HS-27A (cell line): ENCODE measurements around the gene USF2.

Experiments used
- DNase-seq: peaks from one replicate; pipeline ENCODE4 v3.0.0-alpha.2; 2012; ENCODE audit warnings: low read depth, missing footprints

USF2 gene

DNA sequence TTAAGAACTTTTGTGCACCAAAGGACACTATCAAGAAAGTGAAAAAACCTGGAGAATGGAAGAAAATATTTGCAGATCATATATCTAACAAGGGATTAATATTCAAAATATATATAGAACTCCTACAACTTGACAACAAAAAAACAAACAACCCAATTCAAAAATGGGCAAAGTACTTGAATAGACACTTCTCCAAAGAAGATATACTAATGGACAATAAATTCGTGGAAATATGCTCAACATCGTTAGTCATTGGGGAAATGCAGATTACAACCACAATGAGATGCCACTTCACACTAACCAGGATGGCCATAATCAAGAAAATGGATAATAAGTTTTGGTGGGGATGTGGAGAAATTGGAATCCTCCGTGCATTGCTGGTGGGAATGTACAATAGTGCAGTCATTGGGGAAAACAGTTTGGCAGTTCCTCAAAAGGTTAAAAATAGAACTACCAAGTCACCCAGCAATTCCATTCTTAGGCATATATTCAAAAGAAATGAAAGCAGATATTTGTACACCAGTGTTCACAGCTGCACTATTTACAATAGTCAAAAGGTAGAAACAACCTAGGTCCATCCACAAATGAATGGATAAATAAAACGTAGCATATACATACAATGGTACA, 22.2 kb upstream of the USF2 start:
- DNase-seq = no peak

DNA sequence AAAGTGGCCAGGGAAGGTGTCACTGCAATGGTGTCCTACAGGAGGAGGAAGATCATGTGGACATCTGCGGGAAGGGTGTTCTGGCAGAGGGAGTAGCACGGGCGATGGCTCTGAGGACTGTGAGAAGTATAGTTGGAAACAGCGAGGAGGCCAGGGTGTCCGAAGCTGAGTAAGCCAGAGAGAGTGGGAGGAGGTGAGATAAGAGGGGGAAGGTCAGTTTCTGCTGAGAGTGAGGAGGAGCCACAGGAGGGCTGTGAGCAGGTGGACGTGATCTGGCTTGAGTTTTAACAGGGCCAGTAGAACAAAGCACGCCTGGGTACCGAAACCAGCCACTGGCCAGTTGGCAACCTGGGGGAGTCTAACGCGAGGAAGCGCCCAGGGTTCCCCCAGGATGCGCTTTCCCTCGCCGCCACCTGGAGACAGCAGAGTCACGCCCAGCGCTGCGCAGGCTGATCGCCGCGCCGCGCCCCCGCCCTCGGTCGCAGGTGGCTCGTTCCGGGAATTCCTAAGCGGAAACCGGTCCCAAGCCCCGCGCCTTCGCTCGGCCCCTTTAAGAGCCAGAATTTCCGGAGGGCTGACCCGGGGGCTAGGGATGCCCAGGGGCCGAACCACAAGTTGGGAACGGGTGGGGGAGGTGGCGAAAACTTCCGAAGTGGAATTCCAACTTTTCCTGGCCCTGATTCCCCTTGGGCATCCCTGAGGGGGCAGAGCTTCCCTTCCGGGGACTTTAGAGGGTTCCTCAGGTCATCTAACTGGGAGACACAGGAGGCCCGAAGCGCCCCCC, 21.0 kb upstream of the USF2 start:
- DNase-seq = no peak

DNA sequence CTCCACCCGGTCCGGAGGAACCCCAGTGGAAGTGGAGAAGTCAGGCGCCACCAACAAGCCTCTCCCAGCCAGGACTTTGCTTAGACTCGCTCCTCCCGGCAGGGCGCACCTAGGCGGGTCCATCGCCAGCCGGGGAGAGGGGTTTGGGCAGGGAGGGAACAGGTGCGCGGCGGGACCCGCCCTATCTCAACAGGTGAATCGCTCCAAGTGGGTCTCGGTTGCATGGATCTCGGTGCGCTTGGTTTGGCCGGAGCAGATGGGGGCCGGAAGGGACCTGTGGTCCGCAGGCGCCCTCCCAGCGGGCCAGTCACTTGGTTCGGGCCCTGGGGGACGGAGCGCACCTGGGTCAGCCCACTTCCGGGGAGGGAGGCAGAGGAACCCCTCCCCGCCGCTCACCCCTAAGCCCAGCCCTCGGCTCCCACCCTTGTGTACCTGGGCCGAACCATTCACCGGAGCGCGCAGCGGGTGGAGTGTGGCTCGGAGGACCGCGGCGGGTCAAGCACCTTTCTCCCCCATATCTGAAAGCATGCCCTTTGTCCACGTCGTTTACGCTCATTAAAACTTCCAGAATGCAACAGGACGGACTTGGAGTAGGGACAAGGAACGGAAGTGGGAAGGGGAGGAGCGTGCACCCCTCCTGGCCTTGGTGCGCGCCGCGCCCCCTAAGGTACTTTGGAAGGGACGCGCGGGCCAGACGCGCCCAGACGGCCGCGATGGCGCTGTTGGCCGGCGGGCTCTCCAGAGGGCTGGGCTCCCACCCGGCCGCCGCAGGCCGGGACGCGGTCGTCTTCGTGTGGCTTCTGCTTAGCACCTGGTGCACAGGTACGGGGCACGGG, 20.2 kb upstream of the USF2 start, which contains the start of gene LSR:
Gene LSR (plus strand): TSS at position 693 of the 836 bp plus-strand sequence. CDS start 21 bp downstream, at position 714.
- DNase-seq = no peak

DNA sequence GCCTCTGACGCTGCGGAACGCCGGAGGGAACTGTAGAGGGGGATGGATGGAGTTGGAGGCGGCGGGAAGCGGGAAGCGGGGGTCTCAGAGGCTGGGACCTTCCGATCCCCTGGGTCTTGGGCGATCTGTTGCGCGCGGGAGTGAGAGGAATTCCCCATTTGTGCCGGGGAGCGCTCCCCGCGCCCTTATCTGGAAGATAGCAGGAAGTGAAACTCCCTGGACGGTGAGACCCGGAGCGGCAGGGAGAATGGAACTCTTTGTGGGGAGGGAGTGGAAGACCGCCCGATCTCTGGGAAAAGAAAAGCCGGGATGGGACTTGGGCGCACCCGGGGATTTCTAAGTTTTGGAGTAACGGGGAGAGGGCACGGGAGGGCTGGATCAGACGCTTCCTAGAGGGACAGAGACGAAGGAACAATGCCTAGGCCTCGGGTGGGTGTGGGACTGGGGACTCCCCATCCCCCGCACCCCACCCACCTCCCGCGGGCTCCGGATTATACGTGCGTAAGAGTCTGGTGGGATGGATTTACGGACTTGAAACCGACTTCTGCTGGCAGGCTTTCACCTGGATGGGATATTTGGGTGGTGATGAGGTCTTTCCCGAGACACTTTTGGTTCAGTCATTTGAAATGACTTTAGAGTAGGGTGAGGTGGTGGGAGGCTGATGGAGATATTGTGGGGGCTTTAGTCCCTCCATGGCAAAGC, 19.5 kb upstream of the USF2 start:
- no peak for DNase-seq

DNA sequence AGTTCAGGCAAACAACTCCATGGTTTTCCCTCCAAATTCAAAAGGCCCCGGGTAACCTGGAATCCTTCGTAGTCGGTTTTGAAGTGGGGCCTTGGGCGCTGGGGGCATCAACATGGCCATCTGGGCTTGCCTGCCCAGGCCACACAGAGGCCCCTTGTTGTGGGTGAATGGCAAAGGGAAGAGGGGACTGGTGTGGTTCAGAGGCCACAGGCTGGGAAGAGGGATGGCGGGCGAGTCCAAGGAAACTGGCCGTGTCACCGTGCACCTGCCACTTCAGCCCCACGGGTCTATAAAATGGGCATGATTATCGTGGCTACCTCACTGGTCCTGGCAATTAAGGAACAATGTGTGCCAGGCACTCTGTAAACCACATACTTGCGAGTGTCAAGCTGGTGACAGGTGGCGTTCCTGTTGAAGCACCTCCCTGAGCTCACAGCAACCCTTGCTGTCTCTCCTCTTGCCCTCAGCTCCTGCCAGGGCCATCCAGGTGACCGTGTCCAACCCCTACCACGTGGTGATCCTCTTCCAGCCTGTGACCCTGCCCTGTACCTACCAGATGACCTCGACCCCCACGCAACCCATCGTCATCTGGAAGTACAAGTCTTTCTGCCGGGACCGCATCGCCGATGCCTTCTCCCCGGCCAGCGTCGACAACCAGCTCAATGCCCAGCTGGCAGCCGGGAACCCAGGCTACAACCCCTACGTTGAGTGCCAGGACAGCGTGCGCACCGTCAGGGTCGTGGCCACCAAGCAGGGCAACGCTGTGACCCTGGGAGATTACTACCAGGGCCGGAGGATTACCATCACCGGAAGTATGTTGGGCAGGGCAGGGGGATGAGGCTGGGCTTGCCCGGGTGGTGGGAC, 18.7 kb upstream of the USF2 start:
- DNase-seq = no peak

DNA sequence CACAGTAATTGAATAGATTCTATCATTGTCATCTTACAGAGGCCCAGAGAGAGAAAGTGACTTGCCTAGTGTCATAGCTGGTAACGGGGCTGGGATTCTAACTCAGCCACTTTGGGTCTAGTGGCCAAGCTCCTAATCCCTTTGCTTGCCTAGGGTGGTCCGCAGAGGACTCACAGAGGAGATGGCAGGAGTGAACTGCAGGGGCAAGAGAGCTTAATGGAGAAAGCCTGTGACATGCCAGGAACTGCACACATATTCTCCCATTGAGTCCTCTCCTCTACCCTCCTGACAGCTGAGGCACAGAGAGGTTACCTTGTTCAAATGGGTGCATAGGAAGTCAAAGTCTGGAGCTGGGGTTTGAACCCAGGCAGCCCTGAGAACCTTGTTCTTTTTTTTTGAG, 17.3 kb upstream of the USF2 start:
- no peak for DNase-seq

DNA sequence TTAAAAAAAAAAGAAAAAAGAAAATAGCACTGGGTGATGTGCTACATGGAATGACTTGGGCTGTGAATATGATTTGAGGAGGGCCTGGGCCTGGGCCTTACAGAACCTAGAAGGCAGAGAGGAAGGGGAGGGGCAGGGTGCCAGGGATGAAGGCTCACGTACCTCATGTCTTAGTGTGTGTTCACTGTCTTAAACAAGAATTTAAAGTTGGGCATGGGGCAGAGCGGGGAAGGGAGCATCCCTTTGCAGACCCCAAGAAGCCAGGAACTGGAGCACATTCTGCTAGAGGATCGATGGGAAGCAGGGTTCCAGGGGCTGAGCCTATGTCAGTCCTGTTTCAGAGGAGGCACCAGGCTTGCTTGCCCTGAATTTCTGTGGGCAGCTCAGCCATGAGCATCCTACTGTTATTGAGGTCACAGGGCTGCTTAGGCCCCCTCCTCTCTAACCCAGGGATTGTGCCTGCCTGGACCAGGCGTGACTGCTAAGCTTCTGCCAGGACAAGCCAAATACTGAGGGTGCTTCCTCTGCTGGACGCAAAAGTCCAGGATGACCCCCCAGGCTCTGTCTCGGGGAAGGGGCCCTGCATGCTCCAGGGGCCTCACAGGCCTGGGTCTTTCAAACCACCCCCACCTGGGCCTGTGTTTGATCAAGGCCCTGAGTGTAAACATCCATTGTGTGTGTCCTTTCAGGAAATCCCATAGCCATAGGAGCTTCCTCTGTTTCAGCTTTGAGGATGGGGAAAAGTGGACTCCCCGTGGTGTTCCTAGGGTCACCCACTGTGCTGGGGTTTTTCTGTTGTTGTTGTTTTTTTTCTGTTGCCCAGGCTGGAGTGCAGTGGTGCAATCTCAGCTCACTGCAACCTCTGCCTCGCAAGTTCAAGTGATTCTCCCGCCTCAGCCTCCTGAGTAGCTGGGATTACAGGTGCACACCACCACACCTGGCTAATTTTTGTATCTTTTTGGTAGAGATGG, 15.2 kb upstream of the USF2 start:
- DNase-seq = no peak

DNA sequence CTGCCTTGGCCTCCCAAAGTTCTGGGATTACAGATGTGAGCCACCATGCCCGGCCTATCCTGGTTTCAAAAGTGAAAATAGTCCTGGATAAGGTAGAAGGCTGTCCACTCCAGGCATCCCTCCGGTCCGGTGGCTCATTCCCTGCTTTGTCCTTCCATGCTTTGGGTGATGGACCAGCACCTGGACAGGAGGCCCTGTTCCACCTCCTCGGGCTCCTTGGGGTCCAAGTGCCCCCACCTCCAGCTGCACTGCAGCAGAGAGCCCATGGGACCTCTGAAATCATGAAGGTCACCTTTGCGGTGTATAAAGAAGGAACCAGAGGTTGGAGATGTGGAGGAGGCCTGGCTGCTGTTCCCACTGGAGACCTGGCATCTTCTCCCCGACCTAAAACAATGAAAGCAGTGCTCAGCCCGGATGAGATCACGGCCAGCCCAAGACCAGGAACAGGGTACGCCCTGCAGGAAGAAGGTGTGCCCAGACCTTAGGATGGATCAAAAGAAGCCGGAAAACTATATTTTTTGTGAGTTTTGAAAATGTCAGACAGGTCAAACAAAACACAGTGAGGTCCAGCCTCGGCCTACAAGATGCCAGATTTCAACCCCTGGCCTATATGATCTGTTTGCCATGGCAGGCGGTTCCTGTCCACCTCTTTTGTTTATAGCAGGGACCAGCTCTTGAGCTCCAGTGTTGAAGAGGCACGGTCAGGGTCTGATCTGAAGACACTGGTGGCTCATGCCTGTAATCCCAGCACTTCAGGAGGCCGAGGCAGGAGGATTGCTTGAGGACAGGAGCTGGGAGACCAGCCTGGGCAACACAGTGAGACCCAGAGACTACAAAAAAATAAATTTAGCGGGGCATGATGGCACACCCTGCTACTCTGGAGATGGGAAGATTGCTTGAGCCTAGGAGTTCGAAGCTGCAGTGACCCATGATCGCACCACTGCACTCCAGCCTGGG, 14.1 kb upstream of the USF2 start:
- DNase-seq = no peak

DNA sequence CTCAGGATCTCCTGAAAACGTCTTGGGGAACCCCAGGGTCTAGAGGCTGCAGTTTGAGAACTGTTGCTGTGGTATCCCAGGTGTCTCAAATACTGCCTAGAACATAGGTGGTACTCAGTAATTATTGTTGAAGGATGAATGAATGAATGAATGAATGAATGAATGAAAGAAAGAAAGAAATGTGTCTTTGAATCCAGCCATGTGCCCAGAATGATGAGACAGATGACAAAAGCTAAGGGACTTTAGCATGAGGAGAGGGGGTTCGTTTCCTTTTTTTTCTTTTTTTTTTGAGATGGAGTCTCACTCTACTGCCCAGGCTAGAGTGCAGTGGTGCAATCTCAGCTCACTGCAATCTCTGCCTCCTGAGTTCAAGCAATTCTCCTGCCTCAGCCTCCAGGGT, 12.2 kb upstream of the USF2 start:
- no peak for DNase-seq

DNA sequence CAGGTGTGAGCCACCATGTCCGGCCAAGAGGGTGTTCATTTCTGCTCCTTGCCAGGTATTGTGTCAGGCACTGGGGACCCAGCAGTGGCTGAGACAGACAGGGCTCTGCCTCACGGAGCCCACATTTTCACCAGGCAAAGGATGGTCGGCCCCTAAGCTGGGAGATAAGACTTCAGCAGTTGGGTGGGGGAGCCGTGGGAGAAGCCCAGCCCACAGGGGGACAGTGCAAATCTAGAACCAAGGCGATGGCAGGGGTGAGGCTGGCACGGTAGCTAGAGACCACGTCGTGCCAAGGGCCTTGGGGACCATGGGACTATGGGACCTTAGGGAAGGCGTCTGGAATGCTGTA, 11.7 kb upstream of the USF2 start:
- DNase-seq = no peak

DNA sequence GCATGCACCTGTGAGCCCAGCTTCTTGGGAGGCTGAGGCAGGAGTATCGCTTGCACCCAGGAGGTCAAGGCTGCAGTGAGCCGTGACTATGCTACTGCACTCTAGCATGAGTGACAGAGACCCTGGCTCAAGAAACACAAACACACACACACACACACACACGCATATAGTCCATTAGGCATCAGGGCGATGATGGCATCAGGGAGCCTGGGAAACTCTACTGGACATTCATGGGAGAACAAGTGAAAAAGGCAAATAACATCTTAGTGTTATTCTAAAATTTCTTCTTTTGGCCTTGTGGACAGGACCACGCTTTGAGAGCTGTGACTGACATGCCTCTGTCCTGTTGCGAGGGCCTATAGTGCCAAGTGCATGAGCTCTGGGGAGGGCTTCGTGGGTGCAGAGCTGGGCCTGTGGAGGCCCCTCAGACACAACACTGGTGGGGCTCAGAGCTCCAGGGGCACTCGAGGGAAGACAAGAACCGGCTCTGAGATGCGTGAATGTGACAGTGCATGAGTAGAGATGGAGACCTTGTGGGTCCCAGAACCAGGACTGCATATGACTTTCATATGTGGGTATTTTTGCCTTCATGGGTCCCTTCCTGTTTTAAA, 8.0 kb upstream of the USF2 start:
- no peak for DNase-seq

DNA sequence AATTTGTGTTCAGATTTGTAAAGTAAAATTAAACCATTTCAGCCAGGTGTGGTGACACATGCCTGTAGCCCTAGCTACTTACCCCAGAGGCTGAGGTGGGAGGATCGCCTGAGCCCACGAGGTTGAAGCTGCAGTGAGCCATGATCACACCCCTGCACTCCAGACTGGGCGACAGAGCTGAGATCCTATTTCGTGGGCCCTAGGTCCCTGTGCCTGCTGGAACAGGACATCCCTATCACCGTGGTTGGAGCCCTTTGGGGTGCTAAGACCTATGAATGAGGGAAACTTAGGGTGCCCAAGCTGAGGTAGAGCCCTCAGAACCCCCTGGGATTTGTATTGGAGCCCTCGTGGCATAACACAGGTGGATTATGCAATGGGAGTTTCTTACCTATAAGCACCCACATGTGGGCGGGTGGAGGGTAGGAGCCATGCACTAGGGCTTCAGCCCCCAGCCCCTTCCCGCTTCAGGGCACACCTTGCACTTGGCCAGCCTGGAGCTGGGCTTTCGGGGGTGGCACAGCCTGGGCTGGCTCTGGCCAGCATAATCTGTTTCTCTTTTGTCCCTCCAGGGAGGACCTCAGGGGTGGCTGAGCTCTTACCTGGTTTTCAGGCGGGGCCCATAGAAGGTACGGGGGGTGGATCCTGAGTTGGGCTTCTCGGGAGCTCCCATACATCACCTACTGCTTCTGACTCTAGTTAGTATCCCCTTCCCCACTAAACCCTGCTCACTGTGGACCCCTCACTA, 7.2 kb upstream of the USF2 start:
- DNase-seq = no peak

DNA sequence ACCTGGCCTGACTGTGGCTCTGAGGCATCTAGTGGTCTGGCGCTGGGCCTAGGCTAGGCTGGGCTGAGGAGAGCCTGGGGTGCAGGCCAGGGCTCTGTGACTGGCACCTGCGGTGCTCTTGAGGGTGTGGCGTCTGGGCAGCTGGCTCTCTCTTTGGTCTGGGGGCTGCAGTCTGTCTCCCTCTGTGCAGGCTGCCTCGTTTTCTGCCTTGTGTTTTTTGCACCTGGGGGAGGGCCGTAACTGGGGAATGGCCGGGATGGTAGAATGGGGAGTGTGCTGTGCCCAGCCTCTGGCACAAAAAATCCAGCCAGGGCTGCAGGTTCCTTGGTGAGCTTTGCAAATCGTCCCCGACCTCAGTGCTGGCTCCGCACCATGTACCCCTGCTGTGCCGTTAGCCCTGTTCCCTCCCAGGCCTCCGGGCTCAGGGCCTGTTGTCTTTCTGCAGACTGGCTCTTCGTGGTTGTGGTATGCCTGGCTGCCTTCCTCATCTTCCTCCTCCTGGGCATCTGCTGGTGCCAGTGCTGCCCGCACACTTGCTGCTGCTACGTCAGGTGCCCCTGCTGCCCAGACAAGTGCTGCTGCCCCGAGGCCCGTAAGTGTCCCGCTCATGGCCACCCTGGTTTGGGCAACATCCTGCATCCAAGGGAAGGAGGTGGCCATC, 6.5 kb upstream of the USF2 start:
- no peak for DNase-seq

DNA sequence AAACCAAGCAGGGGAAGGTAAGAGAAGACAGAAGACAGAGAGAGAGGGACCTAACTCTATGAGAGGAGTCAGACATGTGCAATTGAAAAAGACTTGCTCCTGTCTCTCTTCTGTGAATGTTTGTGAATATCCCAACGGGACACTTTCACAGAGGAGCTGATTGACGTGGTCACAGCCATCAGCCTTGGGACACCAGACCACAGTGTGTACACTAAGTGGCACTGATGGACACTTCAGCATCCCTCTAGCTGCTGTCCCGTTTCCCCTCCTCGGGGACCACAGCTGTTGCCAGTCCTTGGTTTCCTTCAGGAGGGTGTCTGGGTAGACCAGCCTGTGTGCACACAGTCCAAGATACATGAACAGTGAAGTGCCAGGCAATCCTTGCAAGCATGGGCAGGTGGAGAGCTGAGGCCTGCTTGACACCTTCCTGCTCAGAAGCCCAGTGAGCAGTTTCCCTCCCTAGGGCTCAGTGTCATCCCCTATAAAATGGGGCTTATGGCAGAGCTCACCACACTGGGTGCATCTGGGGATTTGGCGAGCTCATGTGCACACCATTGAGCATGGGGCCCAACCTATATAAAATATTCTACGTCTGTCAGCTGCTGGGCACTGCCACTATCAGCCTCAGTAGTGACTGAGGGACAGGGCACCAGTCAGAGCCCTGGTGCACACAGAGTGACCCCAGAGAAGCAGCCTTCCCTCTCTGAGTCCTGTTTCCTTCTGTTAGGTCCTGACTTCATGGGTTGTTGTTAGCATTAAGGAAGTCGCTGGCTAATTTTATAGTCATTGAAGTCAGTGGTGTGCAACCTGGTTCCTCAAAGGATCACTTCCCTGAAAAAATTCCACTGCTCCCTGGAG, 4.3 kb upstream of the USF2 start:
- no peak for DNase-seq

DNA sequence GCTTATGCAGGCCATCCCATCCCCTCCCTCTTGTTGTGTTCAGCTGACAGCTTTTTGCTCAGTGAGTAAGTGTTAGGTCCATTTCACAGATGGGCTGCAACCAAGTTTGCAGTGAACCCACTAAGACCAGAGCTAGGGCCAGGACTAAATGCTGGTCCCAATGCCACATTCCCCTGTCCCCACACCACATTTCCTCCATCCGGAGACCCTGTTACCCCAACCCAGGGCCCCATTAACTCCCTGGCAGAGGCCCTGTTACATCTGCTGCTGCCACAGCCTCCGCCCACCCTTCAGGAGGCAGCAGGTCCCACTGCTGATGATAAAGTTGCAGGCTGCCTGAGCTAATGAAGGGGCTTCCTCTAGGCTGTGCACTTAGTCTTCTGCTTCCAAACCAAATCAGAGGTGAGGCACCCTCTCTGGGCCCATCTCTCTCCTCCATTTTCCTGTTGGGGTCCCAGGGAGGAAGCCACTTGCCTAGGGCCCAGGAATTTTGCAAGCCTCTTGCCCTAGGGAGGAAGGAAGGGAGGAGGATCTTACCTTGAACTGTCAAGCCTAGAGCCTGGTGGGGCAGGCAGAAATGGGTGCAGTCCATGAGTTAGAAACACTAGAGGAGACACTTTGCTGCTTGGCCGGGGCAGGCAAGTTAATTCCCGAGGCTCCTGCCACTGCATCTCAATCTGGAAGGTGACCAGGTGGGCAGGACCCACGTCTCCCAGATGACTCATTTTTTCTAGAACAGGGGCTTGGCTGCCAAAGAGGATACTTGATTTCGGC, 3.4 kb upstream of the USF2 start:
- DNase-seq = no peak
